Activated CD4-positive, alpha-beta memory T cell treated with anti-CD3 and anti-CD28 coated beads for 36 hours (primary cell): ENCODE results near the gene PLCL1. TPM values are rescaled to one million over a fixed set of nuclear protein-coding genes. Genes with fewer than 3 reads are reported as not detected.

Source experiments
- CTCF ChIA-PET: fragments of 350-600 bp; sonication (Branson Sonifier 250); formaldehyde crosslinking; loops from one replicate; lab custom pipeline; 2021; ENCODE audit warnings: antibody characterized with exemption, inconsistent platforms; lab: Charles Lee
- POLR2A ChIA-PET: fragments of 350-600 bp; sonication (Branson Sonifier 250); formaldehyde crosslinking; loops from one replicate; lab custom pipeline; 2021; ENCODE audit warnings: antibody characterized with exemption; lab: Charles Lee
- DNase-seq: peaks from one replicate; pipeline ENCODE4 v3.0.0-alpha.2; 2020
- H3K27ac Mint-ChIP-seq: one replicate; pipeline ENCODE4 v1.8.0; 2021; ENCODE audit warnings: mixed read lengths
- H3K27me3 Mint-ChIP-seq: one replicate; pipeline ENCODE4 v1.8.0; 2021; ENCODE audit warnings: mixed read lengths
- H3K36me3 Mint-ChIP-seq: one replicate; pipeline ENCODE4 v1.8.0; 2021; ENCODE audit warnings: mixed read lengths
- H3K4me1 Mint-ChIP-seq: one replicate; pipeline ENCODE4 v1.8.0; 2021; ENCODE audit warnings: low read depth, mixed read lengths
- H3K4me3 Mint-ChIP-seq: one replicate; pipeline ENCODE4 v1.8.0; 2021; ENCODE audit warnings: mild to moderate bottlenecking, mixed read lengths
- H3K9me3 Mint-ChIP-seq: one replicate; pipeline ENCODE4 v1.8.0; 2021; ENCODE audit warnings: mixed read lengths
- intact Hi-C: fragments of 100-400 bp; cut with micrococcal nuclease; formaldehyde crosslinking; loops from one replicate; pipeline ENCODE4 v1.15.1; 2023
- total RNA-seq, 2 experiments: library from RNA; stranded (reverse); gene quantifications; one replicate each; pipeline ENCODE4 v1.2.3, GENCODE V29; 2021

Gene PLCL1
- total RNA-seq, 2 experiments from 2014 or later, result 1.7 to 1.9 TPM

- H3K36me3 Mint-ChIP-seq, result no peaks in the 10 kb centered on the region
- H3K4me3 Mint-ChIP-seq, result peak overlapping the region; percentile 48
- no peaks in the 10 kb centered on the region for H3K9me3 Mint-ChIP-seq
- DNase-seq, result no peak
- H3K27me3 Mint-ChIP-seq, result no peaks in the 10 kb centered on the region
- peaks cover 47% of the 10 kb centered on the region for H3K4me1 Mint-ChIP-seq
- ChIA-PET CTCF (interaction anchor here (0.8 to 1.1 kb wide), 2 partner anchors 54 to 163 kb away, joined by 3 read pairs; no protein-coding TSS in a partner anchor), POLR2A (no interaction called here)
- peak overlapping the region; percentile 63 for H3K27ac Mint-ChIP-seq
- intact Hi-C loops, result loop anchor here (5.0 kb wide), 1 partner anchor 60 kb away; no protein-coding TSS in a partner anchor
Observed at GRCh38 chr2:197891897-197892442, 87.6 kb downstream of the PLCL1 start.

GRCh38 chr2:197893403-197894177 is 89.2 kb downstream of the PLCL1 start:
- ChIA-PET CTCF (interaction anchor here (1.1 to 1.5 kb wide), 3 partner anchors 80 to 234 kb away, joined by 3 to 4 read pairs (median 3); no protein-coding TSS in a partner anchor), POLR2A (no interaction called here)
- DNase-seq, result no peak

DNA sequence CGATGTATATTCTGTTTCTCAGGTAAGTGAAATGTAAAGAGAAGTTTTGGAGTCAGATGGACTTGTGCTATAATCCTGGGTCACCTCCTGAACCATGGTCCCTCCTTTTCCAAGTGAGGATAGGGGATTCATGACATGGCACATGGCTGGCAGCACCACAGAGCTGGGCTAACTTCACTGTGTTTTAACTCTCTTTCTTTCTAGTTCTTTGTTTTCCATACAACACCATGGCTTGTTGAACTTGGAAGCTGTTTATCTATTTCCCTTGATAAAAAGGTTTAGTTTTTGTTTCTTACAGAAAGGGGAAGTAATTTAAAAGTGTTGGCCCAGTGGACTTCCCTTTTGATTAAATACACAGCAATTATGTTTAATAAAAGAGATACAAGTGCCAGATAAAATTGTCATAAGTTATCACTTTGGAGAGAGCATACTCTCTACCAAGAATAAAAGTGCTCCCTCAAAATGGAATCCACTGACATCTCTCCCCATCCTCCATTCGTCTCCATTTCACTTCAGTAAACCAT is 90.4 kb downstream of the PLCL1 start:
- POLR2A ChIA-PET, result no interaction called here
- CTCF ChIA-PET, result interaction anchor here (0.6 to 1.3 kb wide), 3 partner anchors 158 to 232 kb away, joined by 3 to 5 read pairs (median 3); no protein-coding TSS in a partner anchor

More at GRCh38 chr2:197893403-197894177, 89.2 kb downstream of the PLCL1 start:
- Mint-ChIP-seq H3K27me3 (no peaks in the 10 kb centered on the region), H3K9me3 (no peaks in the 10 kb centered on the region), H3K4me1 (peaks cover 50% of the 10 kb centered on the region), H3K36me3 (no peaks in the 10 kb centered on the region), H3K4me3 (peak overlapping the region; percentile 51), H3K27ac (peak overlapping the region; percentile 59)
- intact Hi-C loops, result loop anchor here (5.0 kb wide), 1 partner anchor 59 kb away; no protein-coding TSS in a partner anchor

DNA sequence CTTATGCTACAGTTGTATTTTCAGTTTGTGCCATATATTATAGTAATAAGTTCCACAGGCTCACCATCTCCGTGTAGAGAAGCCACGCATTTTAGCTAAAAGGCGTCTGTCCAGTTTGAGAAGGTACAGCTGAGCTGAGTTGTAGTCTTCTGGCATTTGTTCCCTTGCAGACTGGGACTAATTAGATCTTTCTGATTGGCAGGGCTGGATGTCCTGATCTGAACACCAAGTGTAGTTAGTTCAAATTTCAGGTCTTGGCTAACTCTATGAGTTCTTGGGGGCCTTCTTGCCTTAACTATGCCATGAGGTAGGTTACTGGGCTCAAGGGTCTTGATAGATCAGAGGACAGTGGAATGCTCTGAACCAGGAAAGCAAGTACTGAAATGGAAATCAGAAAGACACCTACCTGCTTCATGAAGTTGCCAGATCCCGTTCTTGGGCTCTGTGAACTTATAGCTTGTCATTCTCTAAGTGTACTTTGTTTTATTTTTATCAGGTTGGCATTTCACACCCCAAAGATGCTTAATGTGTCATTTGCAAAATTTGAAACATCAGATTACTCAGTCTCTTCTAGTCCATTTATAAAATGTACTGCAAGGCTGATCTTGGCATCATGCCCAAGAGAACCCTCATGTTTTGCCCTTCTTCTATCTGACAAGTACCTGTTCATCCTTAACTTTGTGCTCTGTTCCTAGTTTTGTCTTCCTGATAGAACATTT is 93.7 kb downstream of the PLCL1 start:
- peaks cover 2% of the 10 kb centered on the region for H3K36me3 Mint-ChIP-seq
- H3K4me1 Mint-ChIP-seq, result peaks cover 25% of the 10 kb centered on the region
- H3K27ac Mint-ChIP-seq, result no peak overlapping the region
- CTCF ChIA-PET, result no interaction called here
- DNase-seq, result no peak
- no peak overlapping the region for H3K4me3 Mint-ChIP-seq
- H3K9me3 Mint-ChIP-seq, result no peaks in the 10 kb centered on the region
- POLR2A ChIA-PET, result no interaction called here
- H3K27me3 Mint-ChIP-seq, result no peaks in the 10 kb centered on the region
- intact Hi-C loops, result no loop called here

More for the DNA sequence above, 90.4 kb downstream of the PLCL1 start:
- Mint-ChIP-seq H3K36me3 (peaks cover 2% of the 10 kb centered on the region), H3K27me3 (no peaks in the 10 kb centered on the region), H3K9me3 (no peaks in the 10 kb centered on the region), H3K27ac (no peak overlapping the region), H3K4me1 (peaks cover 43% of the 10 kb centered on the region), H3K4me3 (no peak overlapping the region)
- no peak for DNase-seq
- intact Hi-C loops, result loop anchor here (5.0 kb wide), 1 partner anchor 57 kb away; no protein-coding TSS in a partner anchor

DNA sequence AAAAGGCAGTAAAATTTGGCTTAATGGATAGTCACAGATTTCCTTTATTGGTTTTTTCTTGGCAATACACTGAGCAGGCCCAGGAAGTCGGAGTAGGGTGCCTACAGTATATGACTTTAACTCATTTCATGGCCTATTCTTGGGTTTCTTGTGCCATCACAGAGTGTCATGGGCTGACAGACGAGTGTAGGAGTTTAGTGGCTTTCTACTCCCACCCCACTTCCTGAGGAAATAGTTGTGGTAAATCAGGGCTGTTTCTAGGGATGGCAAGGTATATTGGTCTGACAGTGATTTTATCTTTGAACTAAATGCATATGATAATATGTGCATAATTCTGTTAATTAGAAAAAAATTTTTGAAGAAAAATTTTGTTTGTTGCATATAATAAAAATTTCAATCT is 100.1 kb downstream of the PLCL1 start:
- Mint-ChIP-seq H3K9me3 (peaks cover 4% of the 10 kb centered on the region), H3K4me3 (no peak overlapping the region), H3K27ac (no peak overlapping the region), H3K4me1 (peaks cover 20% of the 10 kb centered on the region), H3K36me3 (peaks cover 7% of the 10 kb centered on the region), H3K27me3 (peaks cover 7% of the 10 kb centered on the region)
- ChIA-PET CTCF (no interaction called here), POLR2A (no interaction called here)
- DNase-seq, result peak; percentile 45
- intact Hi-C loops, result loop anchor here (2.0 kb wide), 1 partner anchor 16 kb away; no protein-coding TSS in a partner anchor

GRCh38 chr2:197908156-197908555 is 103.8 kb downstream of the PLCL1 start:
- Mint-ChIP-seq H3K27ac (no peak overlapping the region), H3K9me3 (peaks cover 4% of the 10 kb centered on the region), H3K4me3 (no peak overlapping the region), H3K27me3 (peaks cover 7% of the 10 kb centered on the region), H3K4me1 (peaks cover 23% of the 10 kb centered on the region), H3K36me3 (peaks cover 7% of the 10 kb centered on the region)
- ChIA-PET CTCF (no interaction called here), POLR2A (no interaction called here)
- intact Hi-C loops, result no loop called here
- DNase-seq, result no peak

- no peak overlapping the region for H3K4me3 Mint-ChIP-seq
- peaks cover 22% of the 10 kb centered on the region for H3K4me1 Mint-ChIP-seq
- POLR2A ChIA-PET, result no interaction called here
- peaks cover 7% of the 10 kb centered on the region for H3K36me3 Mint-ChIP-seq
- CTCF ChIA-PET, result no interaction called here
- peaks cover 7% of the 10 kb centered on the region for H3K27me3 Mint-ChIP-seq
- intact Hi-C loops, result no loop called here
- H3K9me3 Mint-ChIP-seq, result peaks cover 4% of the 10 kb centered on the region
- DNase-seq, result peak; percentile 24
- no peak overlapping the region for H3K27ac Mint-ChIP-seq
Observed at GRCh38 chr2:197908990-197909776, 104.8 kb downstream of the PLCL1 start.

- peaks cover 4% of the 10 kb centered on the region for H3K27me3 Mint-ChIP-seq
- no peaks in the 10 kb centered on the region for H3K9me3 Mint-ChIP-seq
- ChIA-PET CTCF (no interaction called here), POLR2A (no interaction called here)
- no peak overlapping the region for H3K27ac Mint-ChIP-seq
- intact Hi-C loops, result no loop called here
- no peak overlapping the region for H3K4me3 Mint-ChIP-seq
- peaks cover 24% of the 10 kb centered on the region for H3K4me1 Mint-ChIP-seq
- H3K36me3 Mint-ChIP-seq, result peaks cover 2% of the 10 kb centered on the region
- no peak for DNase-seq
Observed at GRCh38 chr2:197911667-197912066, 107.3 kb downstream of the PLCL1 start.

GRCh38 chr2:197913084-197913483 is 108.7 kb downstream of the PLCL1 start:
- H3K4me3 Mint-ChIP-seq, result no peak overlapping the region
- peaks cover 1% of the 10 kb centered on the region for H3K36me3 Mint-ChIP-seq
- no peak for DNase-seq
- peaks cover 23% of the 10 kb centered on the region for H3K4me1 Mint-ChIP-seq
- intact Hi-C loops, result no loop called here
- POLR2A ChIA-PET, result no interaction called here
- H3K9me3 Mint-ChIP-seq, result no peaks in the 10 kb centered on the region
- CTCF ChIA-PET, result no interaction called here
- no peak overlapping the region for H3K27ac Mint-ChIP-seq
- peaks cover 1% of the 10 kb centered on the region for H3K27me3 Mint-ChIP-seq

DNA sequence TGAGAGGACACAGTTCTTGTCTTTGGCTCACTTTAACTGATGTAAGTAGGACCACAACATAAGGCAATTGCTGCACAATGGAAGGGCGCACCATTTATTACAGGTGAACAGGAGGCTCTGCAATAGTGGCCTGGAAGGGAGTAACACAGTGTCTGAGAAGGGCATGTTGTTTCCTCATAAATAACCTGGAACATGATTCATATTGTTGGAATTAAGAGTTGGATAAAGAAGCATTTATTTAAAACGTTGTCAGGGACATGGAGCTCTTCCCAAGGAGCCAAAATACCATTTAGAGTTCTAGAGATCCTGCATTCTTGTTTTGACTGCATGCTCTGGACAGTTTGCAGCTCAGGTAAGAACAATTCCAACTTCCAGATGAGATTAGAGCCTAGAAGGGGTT is 110.4 kb downstream of the PLCL1 start:
- peaks cover 4% of the 10 kb centered on the region for H3K9me3 Mint-ChIP-seq
- no peak overlapping the region for H3K4me3 Mint-ChIP-seq
- H3K4me1 Mint-ChIP-seq, result peaks cover 18% of the 10 kb centered on the region
- no peaks in the 10 kb centered on the region for H3K27me3 Mint-ChIP-seq
- ChIA-PET CTCF (interaction anchor here (1.3 kb wide), 1 partner anchor 213 kb away, joined by 3 read pairs; no protein-coding TSS in a partner anchor), POLR2A (no interaction called here)
- no peak overlapping the region for H3K27ac Mint-ChIP-seq
- intact Hi-C loops, result no loop called here
- no peak for DNase-seq
- peaks cover 4% of the 10 kb centered on the region for H3K36me3 Mint-ChIP-seq

- Mint-ChIP-seq H3K36me3 (peaks cover 4% of the 10 kb centered on the region), H3K9me3 (peaks cover 4% of the 10 kb centered on the region), H3K4me1 (peaks cover 16% of the 10 kb centered on the region), H3K4me3 (no peak overlapping the region), H3K27me3 (no peaks in the 10 kb centered on the region), H3K27ac (no peak overlapping the region)
- CTCF ChIA-PET, result interaction anchor here (1.3 kb wide), 1 partner anchor 212 kb away, joined by 3 read pairs; no protein-coding TSS in a partner anchor
- intact Hi-C loops, result no loop called here
- POLR2A ChIA-PET, result no interaction called here
- no peak for DNase-seq
Observed at GRCh38 chr2:197915548-197916265, 111.3 kb downstream of the PLCL1 start.
